Adrenal gland (tissue), 5 donors: ENCODE data around the gene LZTS2.

Experiments used
- POLR2A ChIP-seq, 2 donors: fragments of 450-650 bp; IDR thresholded peaks; one replicate each; pipeline ENCODE4 v1.6.1; 2017; ENCODE audit warnings: antibody characterized with exemption in 2 of 2, mild to moderate bottlenecking in 2 of 2, moderate library complexity in 1 of 2
- TF ChIP-seq, protein P1 (sequence below), 6 experiments: fragments of 450-650 bp in 4 of 6; fragments of 200-600 bp in 2 of 6; sonication (generic) in 1 of 6; IDR thresholded peaks; 1 replicate in 5 of 6; 2 replicates in 1 of 6; pipeline versions ENCODE4 v1.5.1 to v1.8.0; 2016 to 2021; ENCODE audit warnings: antibody characterized with exemption in 6 of 6, mild to moderate bottlenecking in 2 of 6, moderate library complexity in 1 of 6
- donor health status: DM: no; HTN: no; CAD: no.

DNA sequence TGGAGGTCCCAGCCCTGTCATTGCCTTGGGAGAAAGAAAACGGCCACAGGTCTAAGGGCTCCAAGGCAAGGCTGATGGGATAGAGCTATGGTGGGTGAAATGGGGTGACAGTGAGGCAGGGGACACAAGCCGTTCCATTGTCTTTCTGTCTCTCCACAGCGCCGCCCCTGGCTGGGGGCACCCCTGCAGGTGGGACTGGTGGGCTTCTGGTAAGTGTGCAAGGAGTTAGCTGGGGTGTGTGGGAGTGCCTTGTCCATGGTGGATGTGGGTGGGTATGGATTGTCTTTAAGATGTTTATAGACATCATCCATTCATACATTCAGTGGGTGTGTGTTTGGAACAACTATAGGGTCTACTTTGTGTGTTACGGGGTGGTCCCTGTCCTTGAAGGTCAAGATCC lies 38.9 kb downstream of the LZTS2 start:
- no peak for TF ChIP-seq POLR2A (IDR thresholded peaks at IDR 0.05)
- TF ChIP-seq, protein P1, sequence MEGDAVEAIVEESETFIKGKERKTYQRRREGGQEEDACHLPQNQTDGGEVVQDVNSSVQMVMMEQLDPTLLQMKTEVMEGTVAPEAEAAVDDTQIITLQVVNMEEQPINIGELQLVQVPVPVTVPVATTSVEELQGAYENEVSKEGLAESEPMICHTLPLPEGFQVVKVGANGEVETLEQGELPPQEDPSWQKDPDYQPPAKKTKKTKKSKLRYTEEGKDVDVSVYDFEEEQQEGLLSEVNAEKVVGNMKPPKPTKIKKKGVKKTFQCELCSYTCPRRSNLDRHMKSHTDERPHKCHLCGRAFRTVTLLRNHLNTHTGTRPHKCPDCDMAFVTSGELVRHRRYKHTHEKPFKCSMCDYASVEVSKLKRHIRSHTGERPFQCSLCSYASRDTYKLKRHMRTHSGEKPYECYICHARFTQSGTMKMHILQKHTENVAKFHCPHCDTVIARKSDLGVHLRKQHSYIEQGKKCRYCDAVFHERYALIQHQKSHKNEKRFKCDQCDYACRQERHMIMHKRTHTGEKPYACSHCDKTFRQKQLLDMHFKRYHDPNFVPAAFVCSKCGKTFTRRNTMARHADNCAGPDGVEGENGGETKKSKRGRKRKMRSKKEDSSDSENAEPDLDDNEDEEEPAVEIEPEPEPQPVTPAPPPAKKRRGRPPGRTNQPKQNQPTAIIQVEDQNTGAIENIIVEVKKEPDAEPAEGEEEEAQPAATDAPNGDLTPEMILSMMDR (IDR thresholded peaks at IDR 0.05), result no peak
